Measurements from ENCODE around the gene SETD2.
A peak's percentile ranks its signal among the peaks of the same experiment; 100 is the strongest.
"Not testable (repeated sequence)": the region's sequence is repeated elsewhere in the genome, so short reads cannot be mapped to it uniquely, and the experiment has no call there.

The SETD2 gene

GRCh38 chr3:47164007-47164881, at the start of gene SETD2:
SETD2 (minus strand) TSS chr3:47164113; CDS start chr3:47163924, 189 bp downstream.
- DNase-seq = peak; percentile 90

- no peak for DNase-seq
These were observed 47.0 kb upstream of the SETD2 start for GRCh38 chr3:47210863-47211405.

GRCh38 chr3:47206022-47206421, 42.1 kb upstream of the SETD2 start:
- not testable (repeated sequence) for DNase-seq

- DNase-seq = no peak
These were observed 41.0 kb upstream of the SETD2 start for GRCh38 chr3:47204875-47205274.

- no peak for DNase-seq
These were observed 38.6 kb upstream of the SETD2 start for GRCh38 chr3:47202542-47202941.

GRCh38 chr3:47197287-47197686, 33.4 kb upstream of the SETD2 start:
- DNase-seq = no peak

- no peak for DNase-seq
These were observed 31.1 kb upstream of the SETD2 start for GRCh38 chr3:47194994-47195393.

GRCh38 chr3:47193871-47194859, 30.3 kb upstream of the SETD2 start:
- no peak for DNase-seq

- DNase-seq = no peak
These were observed 22.4 kb upstream of the SETD2 start for GRCh38 chr3:47186285-47186684.

- DNase-seq = not testable (repeated sequence)
These were observed 17.8 kb upstream of the SETD2 start for GRCh38 chr3:47181685-47182084.

GRCh38 chr3:47180011-47180410, 16.1 kb upstream of the SETD2 start:
- not testable (repeated sequence) for DNase-seq

GRCh38 chr3:47176582-47176981, 12.7 kb upstream of the SETD2 start:
- DNase-seq = no peak

GRCh38 chr3:47163169-47164006, 525 bp downstream of the SETD2 start:
- peak; percentile 53 for DNase-seq

- no peak for DNase-seq
These were observed 1.2 kb downstream of the SETD2 start for GRCh38 chr3:47162697-47163168.

GRCh38 chr3:47161983-47162696, 1.8 kb downstream of the SETD2 start:
- DNase-seq = no peak

GRCh38 chr3:47159820-47160219, 4.1 kb downstream of the SETD2 start:
- no peak for DNase-seq

- no peak for DNase-seq
These were observed 5.7 kb downstream of the SETD2 start for GRCh38 chr3:47158208-47158607.

- DNase-seq = no peak
These were observed 7.5 kb downstream of the SETD2 start for GRCh38 chr3:47156396-47156795.

- DNase-seq = no peak
These were observed 11.3 kb downstream of the SETD2 start for GRCh38 chr3:47152578-47152977.

GRCh38 chr3:47151836-47152235, 12.1 kb downstream of the SETD2 start:
- no peak for DNase-seq

GRCh38 chr3:47149339-47149933, 14.5 kb downstream of the SETD2 start:
- no peak for DNase-seq

Data from CD4-positive, alpha-beta T cell treated with Interleukin-6 for 4 hours (primary cell).